HepG2 (cell line): ENCODE data around the gene FN1. TPM values are rescaled to one million over a fixed set of nuclear protein-coding genes. Genes with fewer than 3 reads are reported as not detected.

Source experiments
- ATAC-seq: fragments of 200-7000 bp; cut with Tn5 transposase; 3 replicates; pipeline ENCODE4 v1.9.1; 2020; ENCODE audit warnings: mild to moderate bottlenecking, moderate library complexity
- BruUV-seq: library from RNA; stranded (reverse); fragments of 400-500 nt; replicated peaks from 2 replicates; lab custom pipeline; 2021; lab: Mats Ljungman, UMichigan
- CTCF ChIA-PET: fragments of 300-600 bp; formaldehyde crosslinking; extraction: SDS; loops from one replicate; lab custom pipeline; 2021; ENCODE audit warnings: low total read pairs, inconsistent platforms, low intra/inter-chr PET ratio; lab: Yijun Ruan, JAX
- POLR2A ChIA-PET: fragments of 350-600 bp; sonication (Branson Sonifier 250); formaldehyde crosslinking; loops from one replicate; lab custom pipeline; 2020; ENCODE audit warnings: antibody characterized with exemption, inconsistent platforms; lab: Yijun Ruan, JAX
- DNase-seq: peaks from one replicate; pipeline ENCODE4 v3.0.0-alpha.2; 2015; ENCODE audit warnings: low spot score
- FAIRE-seq: peaks from 3 replicates; lab custom pipeline; 2011; peaks lifted over from hg19 to GRCh38; lab: Jason Lieb, UNC
- H2AFZ ChIP-seq: one replicate; pipeline ENCODE4 v1.6.1; 2011; ENCODE audit warnings: low read length, inconsistent platforms
- H3K27ac ChIP-seq: fragments of 300-600 bp; 3 replicates; pipeline ENCODE4 v1.8.0; 2011; ENCODE audit warnings: mixed run types, mild to moderate bottlenecking, mixed read lengths, low read length, inconsistent platforms; ENCODE audit not compliant: insufficient read depth; ENCODE audit errors: extremely low read length
- H3K27me3 ChIP-seq, 2 experiments: fragments of 200-600 bp in 1 of 2; 2 replicates in 1 of 2; 3 replicates in 1 of 2; pipeline versions ENCODE4 v1.6.0 to v1.8.0; 2011; ENCODE audit warnings: low read length in 2 of 2, mild to moderate bottlenecking in 2 of 2, moderate library complexity in 2 of 2, inconsistent platforms in 1 of 2; ENCODE audit not compliant: insufficient read depth in 2 of 2, control insufficient read depth in 1 of 2
- H3K36me3 ChIP-seq, 2 experiments: fragments of 200-600 bp in 1 of 2; replicated peaks in 1 of 2; 2 replicates in 1 of 2; 3 replicates in 1 of 2; pipeline versions ENCODE4 v1.5.1 to v1.8.0; 2011; ENCODE audit warnings: low read length in 2 of 2, inconsistent platforms in 1 of 2; ENCODE audit not compliant: insufficient read depth in 2 of 2, control insufficient read depth in 1 of 2
- H3K4me1 ChIP-seq: 2 replicates; pipeline ENCODE4 v1.5.1; 2012; ENCODE audit warnings: low read length, inconsistent platforms; ENCODE audit not compliant: insufficient read depth
- H3K4me2 ChIP-seq: 2 replicates; pipeline ENCODE4 v1.6.0; 2011; ENCODE audit warnings: low read depth, low read length, inconsistent platforms
- H3K4me3 ChIP-seq, 3 experiments: fragments of 200-600 bp in 1 of 3; sonication (generic), shearing (Covaris generic) in 1 of 3; replicated peaks in 1 of 3; 2 replicates each; pipeline ENCODE4 v1.5.1; 2011 to 2016; ENCODE audit warnings: low read length in 3 of 3, inconsistent platforms in 2 of 3, low read depth in 2 of 3, mild to moderate bottlenecking in 2 of 3, control low read depth in 1 of 3, mixed read lengths in 1 of 3; ENCODE audit not compliant: insufficient read depth in 1 of 3
- H3K79me2 ChIP-seq: one replicate; pipeline ENCODE4 v1.6.1; 2011; ENCODE audit warnings: low read length, inconsistent platforms; ENCODE audit not compliant: insufficient read depth
- H3K9ac ChIP-seq: 2 replicates; pipeline ENCODE4 v1.6.0; 2011; ENCODE audit warnings: mild to moderate bottlenecking, low read depth, low read length, inconsistent platforms; ENCODE audit not compliant: insufficient read depth
- H3K9me3 ChIP-seq: 2 replicates; pipeline ENCODE4 v1.5.1; 2012; ENCODE audit warnings: mild to moderate bottlenecking, low read length
- H4K20me1 ChIP-seq: 2 replicates; pipeline ENCODE4 v1.6.0; 2011; ENCODE audit warnings: inconsistent platforms, mild to moderate bottlenecking, low read length, moderate library complexity; ENCODE audit not compliant: insufficient read depth
- BCL6 ChIP-seq: IDR thresholded peaks from 2 replicates; pipeline ENCODE4 v1.6.1; 2016; ENCODE audit warnings: missing genetic modification reagents, missing compliant biosample characterization
- ESRRA ChIP-seq: sonication (generic); formaldehyde crosslinking; IDR thresholded peaks from 2 replicates; pipeline ENCODE4 v1.5.1; 2020; ENCODE audit warnings: mild to moderate bottlenecking, low read depth, missing genetic modification reagents
- GABPA ChIP-seq, 2 experiments: IDR thresholded peaks; 2 replicates each; pipeline ENCODE4 v1.6.1; 2011 to 2016; ENCODE audit warnings: low read depth in 2 of 2, low read length in 1 of 2, missing biosample characterization in 1 of 2, missing genetic modification characterization in 1 of 2
- GATAD2A ChIP-seq: IDR thresholded peaks from 2 replicates; pipeline ENCODE4 v1.6.1; 2016
- RBM22 ChIP-seq: fragments of 200-400 bp; formaldehyde crosslinking; optimal IDR thresholded peaks from 2 replicates; pipeline ENCODE3; 2017; ENCODE audit warnings: mild to moderate bottlenecking, low read length, moderate library complexity
- SAP130 ChIP-seq: IDR thresholded peaks from 2 replicates; pipeline ENCODE4 v1.6.1; 2016; ENCODE audit warnings: low read depth
- SRF ChIP-seq: IDR thresholded peaks from 2 replicates; pipeline ENCODE4 v1.6.1; 2011; ENCODE audit warnings: mild to moderate bottlenecking, low read depth, low read length, moderate library complexity
- SSRP1 ChIP-seq: IDR thresholded peaks from 2 replicates; pipeline ENCODE4 v1.6.1; 2016; ENCODE audit warnings: control low read depth
- ZMYM2 ChIP-seq: sonication (generic); formaldehyde crosslinking; IDR thresholded peaks from 2 replicates; pipeline ENCODE4 v1.8.0; 2022; ENCODE audit warnings: mild to moderate bottlenecking, missing genetic modification reagents
- ZNF816 ChIP-seq: sonication (generic); formaldehyde crosslinking; IDR thresholded peaks from 2 replicates; pipeline ENCODE4 v1.8.0; 2022; ENCODE audit warnings: missing genetic modification reagents, mild to moderate bottlenecking, borderline replicate concordance
- WGBS: methylation state at CpG from one replicate; pipeline ENCODE4 v1.1.6; 2017; ENCODE audit warnings: low lambda C conversion rate; 5-methylcytosine and 5-hydroxymethylcytosine counted together
- in situ Hi-C: cut with HindIII; loops from 2 replicates; pipeline ENCODE4 v1.10.0; 2017; ENCODE audit warnings: low pct_unique_long_range_greater_than_20kb; ENCODE audit not compliant: extremely low pct_ligation_motif_present
- intact Hi-C: fragments of 100-400 bp; cut with micrococcal nuclease; formaldehyde crosslinking; loops from one replicate; pipeline ENCODE4 v1.10.0; 2022; ENCODE audit not compliant: unreplicated experiment
- polyA plus RNA-seq, 8 experiments: library from polyadenylated mRNA; depleted of rRNA in 3 of 8; stranded (reverse) in 7 of 8; unstranded in 1 of 8; fragments of >200 nt; fragmentation: Illumina TruSeq in 4 of 8; extraction: Trizol in 4 of 8; gene quantifications; 2 replicates each; pipeline versions ENCODE4 v1.2.1 to v1.2.3, GENCODE V29; 2011 to 2016; ENCODE audit warnings: low read depth in 4 of 8, missing spikeins in 1 of 8, mixed read lengths in 1 of 8; ENCODE audit not compliant: insufficient read depth in 1 of 8
- total RNA-seq, 5 experiments: library from RNA; depleted of rRNA; stranded (reverse); fragments of >200 nt; fragmentation: Illumina TruSeq; extraction: Trizol; gene quantifications; 2 replicates each; pipeline ENCODE4 v1.2.3, GENCODE V29; 2016; ENCODE audit warnings: low read depth in 1 of 5
- TF ChIP-seq, protein P1 (sequence below): sonication (generic); formaldehyde crosslinking; IDR thresholded peaks from 2 replicates; pipeline ENCODE4 v1.5.1; 2020; ENCODE audit warnings: mild to moderate bottlenecking, missing genetic modification reagents, moderate library complexity
- TF ChIP-seq, protein P2 (sequence below): sonication (generic); formaldehyde crosslinking; conservative IDR thresholded peaks from 2 replicates; pipeline ENCODE4 v1.5.0; 2020; ENCODE audit warnings: missing genetic modification reagents
- TF ChIP-seq, protein P3 (sequence below): sonication (generic); formaldehyde crosslinking; IDR thresholded peaks from 2 replicates; pipeline ENCODE4 v1.8.1; 2022; ENCODE audit warnings: mild to moderate bottlenecking, missing genetic modification reagents
- TF ChIP-seq, protein P4 (sequence below): IDR thresholded peaks from 2 replicates; pipeline ENCODE4 v1.4.0; 2020; ENCODE audit warnings: mild to moderate bottlenecking, missing genetic modification reagents

Gene FN1
- total and polyA plus RNA-seq, 2 of the 13 experiments (the other 11 are each of a cell fraction or from before 2014, with no cell fraction given) = 1,847 to 6,471 TPM

DNA sequence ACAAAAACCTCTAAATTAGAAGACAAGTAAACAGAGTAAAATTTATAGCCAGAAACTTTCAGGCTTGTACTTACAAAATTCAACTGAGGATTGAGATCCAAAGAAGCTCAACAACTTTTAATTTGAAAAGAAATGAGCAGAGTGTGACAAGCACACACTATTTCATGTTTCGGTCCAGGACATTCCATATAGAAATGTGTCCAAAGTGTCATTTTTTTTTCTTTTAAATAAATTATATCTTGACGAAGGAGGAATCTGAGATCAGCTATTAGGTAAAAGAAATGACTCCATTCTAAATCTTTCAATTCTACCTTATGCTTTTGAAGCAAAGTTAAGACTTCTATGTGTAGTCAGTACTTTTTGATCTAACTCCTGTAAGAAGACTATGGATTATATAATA is 4.6 kb downstream of the FN1 start (continued):
- TF ChIP-seq, protein P1, sequence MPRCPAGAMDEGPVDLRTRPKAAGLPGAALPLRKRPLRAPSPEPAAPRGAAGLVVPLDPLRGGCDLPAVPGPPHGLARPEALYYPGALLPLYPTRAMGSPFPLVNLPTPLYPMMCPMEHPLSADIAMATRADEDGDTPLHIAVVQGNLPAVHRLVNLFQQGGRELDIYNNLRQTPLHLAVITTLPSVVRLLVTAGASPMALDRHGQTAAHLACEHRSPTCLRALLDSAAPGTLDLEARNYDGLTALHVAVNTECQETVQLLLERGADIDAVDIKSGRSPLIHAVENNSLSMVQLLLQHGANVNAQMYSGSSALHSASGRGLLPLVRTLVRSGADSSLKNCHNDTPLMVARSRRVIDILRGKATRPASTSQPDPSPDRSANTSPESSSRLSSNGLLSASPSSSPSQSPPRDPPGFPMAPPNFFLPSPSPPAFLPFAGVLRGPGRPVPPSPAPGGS = no peak

DNA sequence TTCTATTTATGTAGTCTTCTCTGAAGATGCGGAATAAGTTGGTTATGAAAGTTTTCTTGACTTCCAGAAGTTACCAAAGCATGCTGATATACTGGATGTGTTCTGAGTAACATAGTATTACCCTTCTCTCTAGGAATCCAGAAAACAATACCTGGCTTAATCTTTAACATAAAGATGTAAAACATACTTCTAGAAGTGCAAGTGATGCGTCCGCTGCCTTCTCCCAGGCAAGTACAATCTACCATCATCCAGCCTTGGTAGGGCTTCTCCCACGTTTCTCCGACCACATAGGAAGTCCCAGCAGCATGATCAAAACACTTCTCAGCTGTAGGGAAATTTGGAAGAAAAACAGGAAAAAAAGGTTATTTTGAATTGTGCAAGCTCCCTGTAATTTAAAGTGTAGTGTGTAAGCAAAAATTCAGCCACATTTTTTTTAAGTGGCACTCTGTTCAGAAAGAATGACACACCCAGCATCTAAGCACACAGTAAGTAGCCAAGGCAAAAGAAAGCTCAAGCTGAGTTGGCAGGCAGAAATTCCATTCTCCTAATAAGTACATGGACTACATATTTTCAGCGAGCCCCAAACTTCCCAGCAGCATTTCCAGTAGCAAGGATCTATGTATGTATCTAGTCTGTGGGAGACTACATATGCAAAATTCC is 5.2 kb downstream of the FN1 start:
- Histone ChIP-seq H3K4me1 (peaks cover 78% of the 10 kb centered on the region), H4K20me1 (peaks cover 63% of the 10 kb centered on the region)
- intact Hi-C loops = no loop called here
- TF ChIP-seq SRF (0 out of 2 replicates have a peak, but pooled peaks have one; percentile 32), ESRRA (no peak), GATAD2A (peak; percentile 29; the same call in 1 of the 2 replicates), SSRP1 (CRISPR knock-in tag) (peak; percentile 14; the same call in 1 of the 2 replicates), ZMYM2 (no peak), RBM22 (peak; percentile 91), ZNF816 (CRISPR knock-in tag) (peak; percentile 67; the same call in 1 of the 2 replicates), SAP130 (CRISPR knock-in tag) (0 out of 2 replicates have a peak, but pooled peaks have one; percentile 19), GABPA (IDR thresholded peaks at IDR 0.05; ENCODE audit: low read depth, low read length) (no peak), GABPA (CRISPR knock-in tag; IDR thresholded peaks at IDR 0.05; ENCODE audit: low read depth) (no peak), BCL6 (CRISPR knock-in tag) (peak; percentile 33; the same call in 1 of the 2 replicates)
- TF ChIP-seq, protein P2, sequence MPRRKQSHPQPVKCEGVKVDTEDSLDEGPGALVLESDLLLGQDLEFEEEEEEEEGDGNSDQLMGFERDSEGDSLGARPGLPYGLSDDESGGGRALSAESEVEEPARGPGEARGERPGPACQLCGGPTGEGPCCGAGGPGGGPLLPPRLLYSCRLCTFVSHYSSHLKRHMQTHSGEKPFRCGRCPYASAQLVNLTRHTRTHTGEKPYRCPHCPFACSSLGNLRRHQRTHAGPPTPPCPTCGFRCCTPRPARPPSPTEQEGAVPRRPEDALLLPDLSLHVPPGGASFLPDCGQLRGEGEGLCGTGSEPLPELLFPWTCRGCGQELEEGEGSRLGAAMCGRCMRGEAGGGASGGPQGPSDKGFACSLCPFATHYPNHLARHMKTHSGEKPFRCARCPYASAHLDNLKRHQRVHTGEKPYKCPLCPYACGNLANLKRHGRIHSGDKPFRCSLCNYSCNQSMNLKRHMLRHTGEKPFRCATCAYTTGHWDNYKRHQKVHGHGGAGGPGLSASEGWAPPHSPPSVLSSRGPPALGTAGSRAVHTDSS (CRISPR knock-in tag) = no peak
- TF ChIP-seq, protein P3, sequence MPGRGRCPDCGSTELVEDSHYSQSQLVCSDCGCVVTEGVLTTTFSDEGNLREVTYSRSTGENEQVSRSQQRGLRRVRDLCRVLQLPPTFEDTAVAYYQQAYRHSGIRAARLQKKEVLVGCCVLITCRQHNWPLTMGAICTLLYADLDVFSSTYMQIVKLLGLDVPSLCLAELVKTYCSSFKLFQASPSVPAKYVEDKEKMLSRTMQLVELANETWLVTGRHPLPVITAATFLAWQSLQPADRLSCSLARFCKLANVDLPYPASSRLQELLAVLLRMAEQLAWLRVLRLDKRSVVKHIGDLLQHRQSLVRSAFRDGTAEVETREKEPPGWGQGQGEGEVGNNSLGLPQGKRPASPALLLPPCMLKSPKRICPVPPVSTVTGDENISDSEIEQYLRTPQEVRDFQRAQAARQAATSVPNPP (CRISPR knock-in tag) = peak; percentile 85
- TF ChIP-seq, protein P4, sequence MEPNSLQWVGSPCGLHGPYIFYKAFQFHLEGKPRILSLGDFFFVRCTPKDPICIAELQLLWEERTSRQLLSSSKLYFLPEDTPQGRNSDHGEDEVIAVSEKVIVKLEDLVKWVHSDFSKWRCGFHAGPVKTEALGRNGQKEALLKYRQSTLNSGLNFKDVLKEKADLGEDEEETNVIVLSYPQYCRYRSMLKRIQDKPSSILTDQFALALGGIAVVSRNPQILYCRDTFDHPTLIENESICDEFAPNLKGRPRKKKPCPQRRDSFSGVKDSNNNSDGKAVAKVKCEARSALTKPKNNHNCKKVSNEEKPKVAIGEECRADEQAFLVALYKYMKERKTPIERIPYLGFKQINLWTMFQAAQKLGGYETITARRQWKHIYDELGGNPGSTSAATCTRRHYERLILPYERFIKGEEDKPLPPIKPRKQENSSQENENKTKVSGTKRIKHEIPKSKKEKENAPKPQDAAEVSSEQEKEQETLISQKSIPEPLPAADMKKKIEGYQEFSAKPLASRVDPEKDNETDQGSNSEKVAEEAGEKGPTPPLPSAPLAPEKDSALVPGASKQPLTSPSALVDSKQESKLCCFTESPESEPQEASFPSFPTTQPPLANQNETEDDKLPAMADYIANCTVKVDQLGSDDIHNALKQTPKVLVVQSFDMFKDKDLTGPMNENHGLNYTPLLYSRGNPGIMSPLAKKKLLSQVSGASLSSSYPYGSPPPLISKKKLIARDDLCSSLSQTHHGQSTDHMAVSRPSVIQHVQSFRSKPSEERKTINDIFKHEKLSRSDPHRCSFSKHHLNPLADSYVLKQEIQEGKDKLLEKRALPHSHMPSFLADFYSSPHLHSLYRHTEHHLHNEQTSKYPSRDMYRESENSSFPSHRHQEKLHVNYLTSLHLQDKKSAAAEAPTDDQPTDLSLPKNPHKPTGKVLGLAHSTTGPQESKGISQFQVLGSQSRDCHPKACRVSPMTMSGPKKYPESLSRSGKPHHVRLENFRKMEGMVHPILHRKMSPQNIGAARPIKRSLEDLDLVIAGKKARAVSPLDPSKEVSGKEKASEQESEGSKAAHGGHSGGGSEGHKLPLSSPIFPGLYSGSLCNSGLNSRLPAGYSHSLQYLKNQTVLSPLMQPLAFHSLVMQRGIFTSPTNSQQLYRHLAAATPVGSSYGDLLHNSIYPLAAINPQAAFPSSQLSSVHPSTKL = no peak; the same call in 1 of the 2 replicates

More for the DNA sequence above, 5.2 kb downstream of the FN1 start:
- CTCF ChIA-PET = no interaction called here
- Histone ChIP-seq H2AFZ (no peak overlapping the region), H3K27me3 (no peaks in the 10 kb centered on the region; a peak in 1 of 5 replicates), H3K36me3 (peaks cover 24 to 70% of the 10 kb centered on the region in 2 experiments), H3K9ac (0 out of 2 replicates have a peak overlapping the region, but pooled peaks have one; percentile 2), H3K9me3 (no peaks in the 10 kb centered on the region), H3K4me2 (peak overlapping the region; percentile 89), H3K27ac (peak overlapping the region; percentile 33), H3K79me2 (peaks cover 74% of the 10 kb centered on the region), H3K4me3 (peak overlapping the region; percentile 1 to 99 (median 64); a peak in 3 of 6 replicates)
- 81% methylated on average over 6 of the region's 6 CpGs for WGBS
- in situ Hi-C loops = loop anchor here (5.0 kb wide), 2 partner anchors 187 to 492 kb away; no protein-coding TSS in a partner anchor
- no TSS peak for BruUV-seq
- POLR2A ChIA-PET = interaction anchor here (0.6 to 5.8 kb wide), 7 partner anchors 10 to 398 kb away, joined by 3 to 118 read pairs (median 4); no protein-coding TSS in a partner anchor
- FAIRE-seq (no peak), DNase-seq (no peak), ATAC-seq (peak; percentile 3; the same call in 1 of the 3 replicates)
